Erythroblast (primary cell): ENCODE data around the gene CDKL1.

ENCODE experiments used
- GATA1 ChIP-seq: IDR thresholded peaks from 2 replicates; pipeline ENCODE4 v1.6.1; 2011; ENCODE audit warnings: low read depth, mild to moderate bottlenecking, control low read depth, low read length, moderate library complexity
- POLR2A ChIP-seq: IDR thresholded peaks from 2 replicates; pipeline ENCODE4 v1.6.1; 2011; ENCODE audit warnings: mild to moderate bottlenecking, low read length

DNA sequence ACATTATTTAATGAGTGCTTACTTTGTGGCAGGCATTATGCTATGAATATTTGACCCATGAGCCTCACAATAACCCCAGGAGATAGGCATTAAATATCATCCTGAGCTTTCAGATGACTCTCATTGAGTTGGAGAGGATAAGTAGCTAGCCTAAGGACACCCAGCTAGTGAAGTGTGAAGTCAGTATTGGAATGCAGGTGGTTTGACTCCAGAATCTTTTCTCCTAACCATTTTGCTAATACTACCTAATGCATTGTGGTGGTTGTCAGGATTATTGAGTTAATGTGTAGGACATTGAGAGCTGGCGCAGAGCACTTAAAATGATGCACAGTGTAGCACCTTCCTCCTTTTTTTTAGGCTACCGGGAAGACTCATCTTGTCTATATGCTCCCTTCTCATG, 3.8 kb upstream of the CDKL1 start:
- no peak for TF ChIP-seq POLR2A
- TF ChIP-seq GATA1 = no peak
